GM21737 (cell line): ENCODE measurements around the gene ZNF536.

Experiments used
- ATAC-seq: cut with Tn5 transposase; IDR thresholded peaks from one replicate; pipeline ENCODE4 v1.9.1; 2021; ENCODE audit warnings: mild to moderate bottlenecking, moderate library complexity; ENCODE audit not compliant: unreplicated experiment

The ZNF536 gene

DNA sequence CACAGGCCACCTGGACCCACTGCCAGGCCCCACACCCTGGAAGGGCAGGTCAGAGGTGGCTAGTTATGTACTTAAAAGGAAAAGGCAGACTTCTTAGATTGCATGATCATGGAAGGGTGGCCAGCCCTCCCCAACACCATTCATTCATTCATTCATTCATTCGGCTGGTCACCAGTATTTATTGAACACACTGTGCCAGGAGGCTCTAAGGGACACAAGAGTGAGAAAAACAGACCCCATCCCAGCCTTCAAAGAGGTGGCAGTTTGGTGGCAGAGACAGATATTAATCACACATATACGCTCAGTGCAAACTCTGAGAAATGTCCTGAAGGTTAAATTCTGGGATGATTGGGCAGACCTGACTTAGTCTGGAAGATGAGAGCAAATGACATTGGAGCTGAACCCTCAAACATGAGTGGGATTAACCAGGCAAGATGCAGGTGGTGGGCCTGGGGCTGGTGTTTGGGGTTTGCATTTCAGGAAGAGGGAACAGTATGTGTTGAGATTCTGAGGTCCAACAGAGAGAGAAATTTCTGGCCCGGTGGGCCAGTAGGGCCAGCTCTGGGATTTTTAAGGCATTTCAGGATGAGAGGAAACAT, 147.5 kb downstream of the ZNF536 start:
- ATAC-seq: no peak

DNA sequence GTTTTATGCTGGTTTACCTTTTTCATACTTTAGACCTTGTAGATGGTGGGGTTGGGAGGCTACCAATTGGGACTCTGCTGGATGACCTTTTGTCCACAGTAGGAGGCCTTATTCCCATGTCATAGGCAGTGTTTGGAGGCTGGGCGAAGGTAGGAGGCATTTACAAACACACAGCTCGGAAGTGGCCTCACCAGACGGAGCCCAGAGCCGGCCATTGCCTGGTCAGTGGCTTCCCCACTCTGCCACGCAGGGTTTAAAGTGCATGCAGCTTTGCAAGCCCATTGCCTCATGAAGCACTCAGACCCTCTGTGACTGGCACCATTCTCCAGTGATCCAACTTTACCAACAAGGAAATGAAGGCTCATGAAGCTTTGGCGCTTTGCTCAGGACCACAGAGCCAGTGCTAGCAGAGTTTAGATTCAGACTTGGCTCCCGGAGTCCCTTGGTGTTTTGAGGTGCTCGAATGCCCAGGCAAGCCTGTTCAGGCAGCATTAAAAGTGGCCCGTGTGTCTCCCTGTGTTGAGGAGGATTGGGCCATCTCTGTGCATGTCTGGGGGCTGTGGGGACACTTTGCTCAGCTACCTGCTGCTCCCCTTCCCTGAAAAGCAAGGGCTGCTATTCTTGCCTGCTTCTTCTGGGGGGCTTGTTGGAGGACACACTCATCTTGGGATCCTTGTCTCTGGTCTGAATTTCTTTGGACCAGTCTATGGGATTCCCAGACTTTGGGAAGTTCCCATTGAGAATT, 148.7 kb downstream of the ZNF536 start:
- no peak for ATAC-seq

DNA sequence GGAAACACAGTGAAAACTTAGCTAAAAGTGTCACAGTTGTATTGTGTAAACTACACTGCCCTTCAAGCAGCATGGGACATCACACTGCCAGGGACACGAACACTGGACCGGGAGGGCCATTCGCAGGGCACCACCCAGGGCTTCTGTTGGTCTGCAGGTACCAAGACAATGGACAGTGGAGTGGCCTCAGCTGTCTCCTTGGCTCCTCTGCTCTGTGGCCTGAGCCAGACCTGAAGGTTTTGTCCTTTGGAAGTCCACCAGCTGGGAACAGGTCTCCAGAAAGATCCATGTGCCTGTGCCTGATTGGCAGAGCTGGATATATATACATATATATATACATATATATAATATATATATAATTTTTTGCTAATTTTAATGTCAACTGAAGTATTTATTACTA, 149.8 kb downstream of the ZNF536 start:
- no peak for ATAC-seq

GRCh38 chr19:30522341-30522740, 150.2 kb downstream of the ZNF536 start:
- no peak for ATAC-seq

DNA sequence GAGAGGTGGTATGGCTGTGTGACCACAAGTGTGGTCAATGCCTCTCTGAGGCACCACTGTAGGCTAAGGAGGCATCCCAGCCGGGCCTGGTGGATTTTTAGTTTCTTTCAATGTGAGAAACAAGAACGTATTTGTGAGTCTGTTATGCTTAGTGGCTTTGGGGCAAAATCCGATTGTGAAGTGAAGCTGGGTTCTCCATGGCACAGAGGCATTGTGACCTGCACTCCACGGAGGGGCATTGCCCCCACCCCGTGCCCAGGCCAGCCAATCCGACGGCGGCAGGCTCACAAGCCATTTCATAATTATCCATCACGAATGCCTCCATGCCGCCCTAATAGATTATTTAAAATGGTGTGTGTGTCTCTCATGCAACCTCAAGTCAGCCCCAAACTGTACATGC, 151.6 kb downstream of the ZNF536 start:
- no peak for ATAC-seq

DNA sequence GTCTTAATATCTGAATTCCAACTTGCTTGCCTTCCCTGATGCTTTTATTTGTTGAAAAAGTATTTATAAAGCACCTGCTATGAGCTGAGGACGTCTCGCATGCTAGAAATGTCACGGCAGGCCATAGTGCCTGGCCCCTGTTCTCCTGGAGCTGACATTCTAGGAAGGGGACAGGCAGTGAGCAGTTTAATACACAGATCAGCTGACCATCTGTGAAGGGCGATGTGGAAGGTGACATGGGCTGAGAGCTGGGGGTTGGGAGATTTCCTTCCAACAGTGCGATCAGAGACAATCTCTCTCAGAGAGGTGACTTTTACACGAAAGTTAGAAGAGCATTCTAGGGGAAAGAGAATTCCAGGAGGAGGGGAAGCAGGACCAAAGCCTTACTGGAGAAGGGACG, 153.2 kb downstream of the ZNF536 start:
- no peak for ATAC-seq

GRCh38 chr19:30528919-30529318, 156.7 kb downstream of the ZNF536 start:
- ATAC-seq: no peak

GRCh38 chr19:30529876-30530275, 157.7 kb downstream of the ZNF536 start:
- ATAC-seq: no peak

GRCh38 chr19:30530751-30531150, 158.6 kb downstream of the ZNF536 start:
- no peak for ATAC-seq

DNA sequence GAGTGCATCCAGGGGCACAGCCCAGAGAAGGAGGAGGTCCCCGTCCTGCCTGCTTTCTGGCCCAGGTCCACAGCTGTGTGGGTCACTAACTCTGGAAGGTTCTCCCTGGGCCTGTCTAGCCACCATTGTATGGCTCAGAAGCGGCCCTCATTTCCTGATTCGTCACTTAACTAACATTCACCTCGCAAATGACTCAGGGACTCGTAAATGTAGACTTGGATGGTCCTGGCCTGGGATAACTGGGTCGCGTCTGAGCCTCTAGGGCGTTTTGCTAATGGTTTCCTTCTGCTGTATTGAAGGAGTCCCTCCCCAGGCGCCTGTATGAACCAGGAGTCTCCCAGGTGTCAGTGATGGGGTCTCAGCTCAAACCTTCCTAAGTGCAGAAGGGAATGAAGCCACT, 162.8 kb downstream of the ZNF536 start:
- ATAC-seq: no peak

DNA sequence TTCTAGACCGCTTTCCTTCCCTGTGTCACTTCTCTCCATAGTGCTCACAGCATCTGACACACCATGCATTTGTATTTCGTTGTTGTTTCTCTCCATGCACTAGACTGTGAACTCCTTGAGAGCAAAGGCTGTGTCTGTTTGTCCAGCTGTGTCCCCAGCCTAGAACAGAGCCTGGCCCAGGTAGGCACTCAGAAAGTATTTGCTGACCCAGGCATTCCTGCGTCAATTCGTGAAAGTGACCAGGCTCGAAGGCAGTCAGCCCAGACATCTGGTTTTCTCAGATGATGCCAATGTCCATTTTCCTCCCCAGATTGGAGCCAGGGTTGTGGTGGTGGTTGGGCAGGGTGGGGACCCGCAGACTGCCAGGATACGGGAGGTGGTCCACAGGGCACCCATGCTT, 164.8 kb downstream of the ZNF536 start:
- no peak for ATAC-seq

DNA sequence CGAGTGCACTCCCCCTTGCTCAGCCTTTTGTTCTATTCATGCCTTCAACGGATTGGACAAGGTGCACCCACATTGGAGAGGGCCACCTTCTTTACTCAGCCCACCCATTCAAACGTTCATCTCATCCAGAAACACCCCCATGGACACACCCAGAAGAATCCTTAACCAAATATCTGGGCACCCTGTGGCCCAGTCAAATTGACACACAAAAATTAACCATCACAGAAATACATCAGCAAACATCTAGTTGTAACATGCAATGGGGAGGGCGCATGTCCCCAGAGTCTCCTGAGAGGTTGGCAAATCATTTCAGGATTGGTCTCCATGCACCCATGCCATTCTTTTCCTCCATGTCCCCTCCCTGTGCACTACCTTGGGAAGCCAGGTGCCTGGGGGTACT, 167.1 kb downstream of the ZNF536 start:
- no peak for ATAC-seq

- ATAC-seq: no peak
Measured at GRCh38 chr19:30539981-30540380, 167.8 kb downstream of the ZNF536 start.

- ATAC-seq: no peak
Measured at GRCh38 chr19:30540761-30541160, 168.6 kb downstream of the ZNF536 start.

DNA sequence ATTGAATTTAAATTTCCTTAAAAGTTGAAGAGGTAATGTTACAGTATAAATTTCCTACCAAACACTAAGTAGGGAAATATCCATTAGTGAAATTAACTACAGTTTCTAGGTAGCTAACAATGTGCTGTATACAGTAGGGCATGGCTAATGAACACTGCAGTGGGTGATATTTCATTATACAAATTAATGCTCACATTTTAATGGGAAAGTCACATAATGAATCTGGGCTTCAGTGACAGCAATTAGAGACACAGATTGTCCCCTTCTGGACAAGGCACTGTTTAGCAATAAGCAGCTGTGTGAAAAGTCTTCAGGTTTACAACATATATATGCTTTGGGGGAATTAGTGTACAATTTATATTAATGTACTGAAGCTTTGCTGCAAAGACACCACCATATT, 169.4 kb downstream of the ZNF536 start:
- no peak for ATAC-seq

DNA sequence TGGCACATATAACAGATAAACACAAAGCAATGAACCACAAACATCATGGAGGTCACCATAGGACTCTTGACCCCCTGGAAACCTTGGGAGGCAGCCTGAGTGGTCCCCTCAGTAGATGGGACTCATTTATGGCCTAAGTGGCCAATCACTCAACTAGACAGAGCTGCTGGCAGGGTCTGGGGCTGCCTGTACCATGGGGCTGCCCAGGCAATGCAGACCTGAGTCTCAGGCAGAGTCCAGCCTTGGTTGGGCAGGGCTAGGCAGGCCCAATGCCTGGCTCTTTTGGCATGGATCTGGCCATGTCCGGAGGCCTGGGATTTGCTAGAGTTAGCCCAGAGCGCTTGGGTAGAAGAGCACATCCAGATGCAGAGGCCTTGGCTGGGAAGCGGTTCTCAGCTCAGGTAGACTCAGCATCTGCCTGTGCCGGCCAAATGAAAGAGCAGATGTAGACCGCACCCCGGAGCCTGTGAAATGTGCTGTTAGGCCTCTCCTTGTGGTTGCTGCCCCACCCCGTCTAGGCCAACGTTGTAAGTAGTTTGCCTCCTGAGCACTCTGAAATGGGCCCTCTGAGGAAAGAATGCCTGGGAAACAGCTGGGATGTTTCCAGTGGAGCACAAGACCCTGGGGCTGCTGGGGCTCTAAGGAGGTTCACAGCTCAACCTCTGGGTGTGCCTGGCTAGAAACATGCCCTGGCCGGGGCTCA, 171.2 kb downstream of the ZNF536 start:
- ATAC-seq: no peak

- ATAC-seq: no peak
Measured at GRCh38 chr19:30545752-30546151, 173.6 kb downstream of the ZNF536 start.

GRCh38 chr19:30546332-30546731, 174.1 kb downstream of the ZNF536 start:
- ATAC-seq: no peak

GRCh38 chr19:30547246-30547645, 175.1 kb downstream of the ZNF536 start:
- ATAC-seq: no peak

DNA sequence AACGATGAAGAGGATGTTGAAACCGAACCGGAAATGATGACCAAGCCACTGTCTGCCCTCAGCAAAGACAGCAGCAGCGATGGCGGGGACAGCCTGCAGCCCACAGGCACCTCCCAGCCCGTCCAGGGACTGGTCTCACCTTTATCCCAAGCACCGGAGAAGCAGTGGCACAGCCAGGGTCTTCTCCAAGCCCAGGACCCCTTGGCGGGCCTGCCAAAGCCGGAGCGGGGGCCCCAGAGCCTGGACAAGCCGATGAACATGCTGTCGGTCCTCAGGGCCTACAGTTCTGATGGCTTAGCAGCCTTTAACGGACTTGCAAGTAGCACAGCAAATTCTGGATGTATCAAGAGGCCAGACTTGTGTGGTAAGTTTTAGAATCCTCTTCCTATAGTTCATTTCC, 177.0 kb downstream of the ZNF536 start:
- ATAC-seq: no peak

DNA sequence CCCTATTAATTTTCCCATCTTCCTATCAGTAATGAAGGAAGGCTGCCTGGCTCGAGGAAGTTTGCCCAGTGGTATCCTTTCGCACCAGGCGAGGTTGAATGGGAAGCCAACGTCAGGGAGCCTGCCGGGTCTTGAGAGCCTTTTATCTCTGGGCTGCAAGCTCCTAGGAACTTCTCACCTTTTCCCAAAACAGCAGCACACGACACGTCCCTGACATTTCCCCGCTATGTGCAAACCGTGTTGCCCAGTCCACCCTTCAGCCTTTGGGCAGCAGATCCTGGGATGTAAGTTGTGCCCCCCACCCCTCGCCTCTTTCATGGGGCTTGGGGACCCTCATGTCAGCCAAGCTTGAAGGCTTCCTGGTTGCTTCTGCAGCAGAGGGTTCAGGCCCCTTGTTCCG, 179.1 kb downstream of the ZNF536 start:
- no peak for ATAC-seq

DNA sequence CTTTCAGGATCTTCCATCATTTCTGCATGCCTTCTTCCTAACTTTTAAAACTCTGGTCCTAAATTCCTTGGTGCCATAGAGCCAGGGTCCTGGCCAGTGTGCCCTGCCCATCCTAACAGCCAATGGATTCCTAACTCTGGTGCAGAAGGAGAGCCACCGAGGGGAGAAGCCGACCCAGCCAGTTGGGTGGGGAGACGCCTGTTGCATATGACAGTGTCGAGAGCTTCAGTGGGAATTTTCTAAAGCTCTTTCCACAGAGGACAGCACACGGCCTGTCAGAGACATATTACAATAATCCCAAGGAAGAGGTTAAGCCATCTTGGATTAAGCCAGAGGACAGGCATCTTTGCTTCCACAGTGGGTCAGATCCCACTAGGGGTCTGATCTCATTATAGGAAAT, 180.4 kb downstream of the ZNF536 start:
- no peak for ATAC-seq
